ENCODE data around the gene CCDC80.
A peak's percentile ranks its signal among the peaks of the same experiment; 100 is the strongest.

The CCDC80 gene

DNA sequence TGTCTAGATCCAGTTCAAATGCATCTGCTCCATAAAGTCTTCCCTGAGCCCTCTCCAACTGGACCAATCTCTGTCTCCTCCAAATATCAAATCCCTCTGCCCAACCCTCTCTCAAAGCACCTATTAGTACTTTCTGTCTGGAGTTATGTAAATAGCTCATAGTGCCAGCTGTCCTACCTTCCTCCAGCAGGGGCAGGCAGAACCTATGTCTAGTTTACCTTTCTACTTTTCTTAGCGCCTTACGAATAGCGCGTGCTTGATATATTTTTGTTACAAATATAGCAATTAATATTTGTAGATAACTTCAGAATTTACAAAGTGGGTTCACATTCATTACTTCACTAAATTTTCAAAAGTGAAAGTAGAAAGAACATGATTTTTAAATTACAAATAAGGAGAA, 14.0 kb upstream of the CCDC80 start:
- no peak for DNase-seq (ENCODE audit: low spot score)

- DNase-seq (ENCODE audit: low spot score): no peak
Observed at GRCh38 chr3:112654492-112654891, 13.5 kb upstream of the CCDC80 start.

- DNase-seq (ENCODE audit: low spot score): no peak
Observed at GRCh38 chr3:112653881-112654300, 12.9 kb upstream of the CCDC80 start.

GRCh38 chr3:112653209-112653871, 12.4 kb upstream of the CCDC80 start:
- no peak for DNase-seq (ENCODE audit: low spot score)

- no peak for DNase-seq (ENCODE audit: low spot score)
Observed at GRCh38 chr3:112651516-112651915, 10.6 kb upstream of the CCDC80 start.

DNA sequence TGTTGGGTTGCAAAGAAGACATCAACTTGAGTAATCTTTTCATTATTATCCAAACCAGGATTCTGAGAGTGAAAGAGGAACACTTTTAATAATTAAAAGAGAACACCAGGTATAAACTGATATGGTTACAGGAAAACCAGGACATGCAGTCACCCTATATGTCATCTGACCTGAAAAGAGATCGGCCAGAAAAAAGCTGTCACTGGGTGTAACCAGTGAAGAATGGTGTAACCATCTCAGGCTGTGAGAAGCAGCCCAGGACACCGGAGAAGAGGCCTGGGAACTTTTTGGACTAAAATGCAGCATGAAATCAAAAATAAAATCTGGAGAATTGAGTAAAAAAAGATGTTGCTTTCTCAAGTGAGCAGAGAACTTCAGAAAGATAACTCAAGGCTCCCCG, 10.1 kb upstream of the CCDC80 start:
- no peak for DNase-seq (ENCODE audit: low spot score)

GRCh38 chr3:112650482-112650881, 9.5 kb upstream of the CCDC80 start:
- DNase-seq (ENCODE audit: low spot score): no peak

GRCh38 chr3:112649478-112649735, 8.5 kb upstream of the CCDC80 start:
- DNase-seq (ENCODE audit: low spot score): no peak

GRCh38 chr3:112647122-112647521, 6.2 kb upstream of the CCDC80 start:
- peak; percentile 53 for DNase-seq (ENCODE audit: low spot score)

DNA sequence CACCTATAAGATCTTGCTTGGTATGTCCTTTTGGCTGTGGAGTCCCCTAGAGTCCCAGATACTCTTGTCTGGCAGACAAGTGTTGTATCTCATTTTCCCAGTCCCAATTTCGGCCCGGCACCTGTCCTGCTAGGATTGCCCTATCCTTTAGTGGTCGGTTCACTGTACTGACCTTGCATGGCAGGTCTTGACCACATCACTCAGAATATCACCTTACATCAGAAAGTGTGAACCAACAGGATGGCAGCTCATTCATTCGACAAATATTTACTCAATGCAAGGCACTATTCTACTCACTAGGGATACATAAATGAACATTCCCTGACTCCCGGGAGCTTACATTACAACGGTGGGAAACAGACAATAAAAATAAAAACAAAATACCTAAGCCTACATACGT, 5.7 kb upstream of the CCDC80 start:
- DNase-seq (ENCODE audit: low spot score): no peak

DNA sequence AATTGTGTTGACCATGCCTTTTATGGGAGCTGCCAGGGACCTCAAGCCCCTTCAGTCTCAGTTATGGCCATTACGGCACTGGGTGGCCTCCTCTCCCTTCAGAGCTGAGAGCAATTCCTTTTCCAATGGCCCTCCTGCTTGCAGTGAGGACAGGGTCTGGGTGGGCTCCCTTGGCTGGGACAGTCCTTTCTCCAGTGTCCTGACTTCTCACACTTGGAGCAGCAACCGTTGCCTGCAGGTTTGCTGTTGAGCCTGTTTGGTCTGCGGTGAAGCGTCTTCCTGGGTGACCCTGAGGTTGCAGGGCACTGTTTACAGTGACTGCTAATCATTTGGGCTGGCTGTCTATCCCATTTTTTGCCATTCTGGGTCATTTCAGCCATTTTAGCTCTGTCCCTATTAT, 3.5 kb upstream of the CCDC80 start:
- no peak for DNase-seq (ENCODE audit: low spot score)

- no peak for DNase-seq (ENCODE audit: low spot score)
Observed at GRCh38 chr3:112643621-112644240, 2.8 kb upstream of the CCDC80 start.

DNA sequence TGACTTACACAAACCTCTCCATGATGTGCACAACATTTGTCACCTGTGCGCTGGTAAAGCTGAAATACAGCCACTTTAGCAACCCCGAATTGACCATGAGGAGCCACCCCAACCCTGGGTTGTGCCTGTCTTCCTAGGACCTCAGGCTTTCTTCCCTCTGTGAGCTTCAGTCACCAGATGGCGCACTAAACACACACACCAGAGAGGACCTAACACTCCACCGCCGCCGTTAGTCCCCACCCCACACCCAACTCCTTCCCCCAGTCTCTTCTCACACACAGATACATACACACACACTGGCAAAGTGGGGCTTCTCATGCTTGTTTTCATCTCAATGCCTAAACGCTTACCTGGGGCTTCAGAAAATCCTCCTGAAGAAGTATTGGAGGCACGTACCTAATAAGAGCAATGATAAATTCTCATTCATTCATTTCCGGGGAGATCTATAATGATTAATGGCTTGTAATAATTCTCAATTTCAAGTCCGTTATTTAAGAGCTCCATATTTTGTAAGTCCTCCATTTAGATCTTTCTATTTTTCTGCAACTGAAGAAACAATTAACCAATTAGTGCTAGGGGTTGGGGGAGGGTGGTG, 2.1 kb upstream of the CCDC80 start:
- DNase-seq (ENCODE audit: low spot score): peak; percentile 85

DNA sequence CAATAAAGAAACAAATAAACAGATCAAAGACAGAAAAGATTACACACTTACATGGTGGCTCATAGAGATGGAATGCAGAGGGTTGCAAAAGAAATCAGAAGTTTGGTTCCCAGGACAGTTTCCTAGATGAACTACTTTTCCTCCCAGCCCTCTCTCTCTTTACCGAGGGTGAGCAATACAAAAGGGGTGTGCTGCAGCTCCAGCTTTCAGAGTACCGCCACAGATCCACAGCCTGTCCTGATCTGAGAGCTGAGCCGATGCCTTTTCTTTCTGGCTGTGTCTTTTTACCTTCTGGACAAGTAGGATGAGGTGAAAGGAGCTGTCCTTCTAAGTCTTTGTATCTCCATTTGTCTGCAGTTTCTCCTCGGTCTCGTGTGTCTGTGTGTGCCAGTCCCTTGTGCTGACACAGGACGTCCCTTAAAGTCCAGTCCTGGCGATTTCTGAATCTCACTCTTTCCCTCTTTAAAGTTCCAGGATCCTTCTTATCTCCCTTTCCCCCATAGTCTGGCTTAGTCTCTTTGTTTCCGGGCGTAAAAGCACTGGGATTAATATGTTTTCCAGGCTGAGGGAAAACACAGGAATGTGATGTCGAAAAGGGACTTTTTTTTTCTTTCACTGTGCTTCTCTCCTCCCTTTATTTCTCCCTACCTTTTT, 540 bp downstream of the CCDC80 start:
- DNase-seq (ENCODE audit: low spot score): no peak

DNA sequence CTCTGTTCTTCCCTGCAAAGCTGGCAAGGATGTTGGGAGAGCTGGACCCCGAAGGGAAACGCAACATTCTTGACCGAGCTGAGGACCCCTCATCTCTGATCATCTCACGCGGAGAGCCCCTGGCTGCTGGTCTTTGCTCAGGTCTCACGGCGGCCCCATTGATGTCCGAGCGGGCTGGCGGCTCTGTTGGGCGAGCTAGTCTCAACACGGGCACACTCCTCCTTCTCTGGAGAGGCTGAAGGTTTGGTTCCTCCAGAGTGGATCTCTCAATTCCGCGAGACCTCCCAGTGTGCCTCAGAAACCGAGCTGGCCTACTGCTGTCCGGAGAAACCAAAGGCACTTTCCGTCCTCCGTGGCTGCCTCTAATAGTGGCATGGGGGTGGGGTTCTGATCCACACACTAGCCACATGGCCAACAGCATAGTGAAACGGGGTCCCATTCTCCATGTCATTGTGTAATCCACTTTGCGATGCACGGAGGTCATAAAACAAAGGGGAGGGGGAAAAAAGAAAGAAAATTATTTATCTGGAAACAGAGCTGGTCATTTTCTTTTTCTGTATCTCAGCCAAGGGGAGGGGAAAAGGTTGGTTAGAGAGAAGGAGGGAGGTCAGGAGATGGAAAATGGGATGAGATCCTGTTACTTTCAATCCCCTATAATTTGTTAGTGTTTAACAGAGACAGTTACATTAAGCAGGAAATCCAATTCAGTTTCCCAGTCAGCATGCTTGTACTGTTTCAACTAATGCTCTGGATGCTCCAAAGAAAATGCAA, 1.3 kb downstream of the CCDC80 start:
- no peak for DNase-seq (ENCODE audit: low spot score)

DNA sequence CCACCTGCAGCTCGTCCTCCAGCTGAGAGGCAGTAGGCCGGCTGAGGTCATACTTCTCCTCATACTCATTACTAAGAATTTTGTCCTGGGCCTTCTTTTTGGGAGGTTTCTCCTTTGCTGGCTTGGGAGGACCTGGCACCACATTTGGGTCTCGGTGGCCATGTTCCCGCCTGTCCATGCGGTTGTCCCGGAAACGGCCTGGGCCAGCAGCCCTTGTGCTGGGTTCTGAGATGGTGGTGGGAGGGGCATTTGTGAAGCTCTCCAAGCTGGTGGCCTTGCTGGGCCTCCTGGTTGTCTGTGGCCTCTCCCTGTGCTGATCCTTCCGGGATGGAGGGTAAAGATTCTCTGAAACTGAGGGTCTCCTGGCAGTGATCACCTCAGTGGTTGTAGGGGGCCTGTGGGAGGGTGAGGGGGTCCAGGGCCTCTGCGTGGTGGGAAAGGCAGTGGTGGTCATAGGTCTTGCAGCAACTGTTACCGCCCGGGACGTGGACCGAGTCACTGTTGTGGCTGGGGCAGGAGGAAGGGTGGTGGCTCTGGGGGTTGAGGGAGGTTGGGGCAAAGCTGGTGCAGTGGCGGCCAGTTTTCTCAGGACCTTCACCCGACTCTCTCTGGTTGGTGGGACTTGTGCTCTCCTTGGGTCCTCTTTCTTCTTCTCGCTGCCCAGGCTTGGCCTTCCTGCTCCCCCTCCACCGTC, 2.5 kb downstream of the CCDC80 start:
- DNase-seq (ENCODE audit: low spot score): no peak

DNA sequence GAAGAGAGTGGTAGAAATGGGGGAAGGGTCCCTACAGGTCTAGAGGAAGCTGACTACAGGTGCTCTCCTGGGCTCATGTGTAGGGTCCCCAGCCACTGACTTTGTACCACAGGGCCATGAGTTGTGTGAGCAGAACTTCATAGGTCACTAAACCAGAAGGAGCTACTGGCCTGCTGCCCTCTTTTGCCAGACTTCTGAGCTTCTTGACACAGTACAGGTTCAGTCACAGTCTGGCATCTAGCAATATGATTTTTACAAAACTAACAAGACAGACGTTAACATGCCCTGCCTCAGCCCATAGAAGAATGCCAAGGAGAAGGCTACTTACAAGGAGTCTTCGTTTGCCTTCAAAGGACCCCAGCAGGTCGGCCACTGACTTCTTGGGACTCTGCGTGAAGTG, 3.2 kb downstream of the CCDC80 start:
- DNase-seq (ENCODE audit: low spot score): no peak

GRCh38 chr3:112635674-112636073, 5.3 kb downstream of the CCDC80 start:
- no peak for DNase-seq (ENCODE audit: low spot score)

DNA sequence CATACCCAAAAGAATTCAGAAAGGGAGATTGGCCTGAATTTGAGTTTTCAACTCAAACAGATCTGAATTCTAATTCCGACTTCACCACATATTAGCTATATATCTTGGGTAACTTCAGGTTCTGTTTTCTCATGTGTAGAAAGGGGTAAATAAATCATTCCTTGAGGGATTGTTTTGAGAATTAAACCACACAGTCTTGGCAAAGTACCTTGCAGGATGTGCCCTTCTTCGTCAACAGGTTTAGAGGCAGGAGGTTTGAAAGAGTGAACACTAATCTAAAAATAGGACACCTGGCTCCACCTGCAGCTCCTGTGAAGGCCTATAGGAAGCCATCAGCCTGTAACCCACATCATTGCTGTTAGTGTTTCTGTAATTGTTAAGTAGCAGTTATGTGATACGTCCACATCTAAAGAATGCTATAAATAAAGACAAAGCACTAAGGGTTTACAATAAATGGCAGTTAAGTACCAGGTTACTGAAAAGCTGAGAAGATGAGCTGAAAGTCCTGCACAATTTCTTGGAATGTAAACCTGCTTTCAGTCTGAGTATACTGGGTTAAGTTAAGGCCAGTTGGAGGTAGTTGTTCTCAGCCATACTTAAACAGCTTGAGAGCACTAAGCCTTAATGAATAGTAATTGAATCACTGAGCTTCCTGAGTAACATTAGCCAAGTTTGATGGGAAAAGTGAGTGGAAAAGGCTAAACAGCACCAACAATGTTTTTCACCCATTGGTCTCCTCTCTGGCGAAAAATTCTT, 6.0 kb downstream of the CCDC80 start:
- no peak for DNase-seq (ENCODE audit: low spot score)

DNA sequence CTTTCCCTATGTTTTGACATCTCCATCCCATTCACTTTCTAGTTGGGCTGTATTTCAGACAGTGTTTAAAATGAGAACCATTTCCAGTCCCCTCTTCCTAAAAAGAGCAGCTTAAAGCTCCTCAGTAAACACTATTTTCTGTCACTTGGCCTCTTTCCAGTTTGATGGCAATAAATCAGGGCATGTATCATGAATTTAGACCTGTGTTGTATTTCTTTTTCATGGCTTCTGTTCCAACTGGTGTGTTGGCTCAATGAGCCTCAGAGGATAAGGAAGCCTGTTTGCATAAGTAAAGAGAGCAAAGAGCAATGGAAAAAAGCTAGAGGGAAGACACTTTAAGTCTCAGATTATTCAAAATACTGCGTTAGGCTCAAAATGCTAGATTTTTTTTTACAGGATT, 7.2 kb downstream of the CCDC80 start:
- DNase-seq (ENCODE audit: low spot score): no peak

DNA sequence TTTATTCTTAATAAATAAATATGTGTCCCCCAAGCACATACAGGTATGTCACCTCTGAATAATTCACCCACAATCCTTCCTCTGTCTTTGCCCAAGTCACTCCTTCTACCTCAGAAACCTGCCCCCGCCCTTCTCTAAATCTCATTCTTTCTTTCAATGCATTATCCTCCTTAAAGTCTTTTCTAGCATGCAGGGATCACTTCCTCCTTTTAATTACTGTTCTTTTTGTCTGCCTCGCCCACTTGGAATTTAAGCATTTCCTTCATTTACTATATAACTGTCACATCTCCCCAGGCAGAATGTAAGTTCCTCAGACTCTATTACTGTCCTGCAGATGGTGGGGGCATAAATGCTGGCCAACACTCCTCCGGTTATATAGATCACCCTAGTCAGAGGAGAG, 7.8 kb downstream of the CCDC80 start:
- no peak for DNase-seq (ENCODE audit: low spot score)

All from iPS-NIHi11 (cell line).